ENCODE measurements around the gene SUFU. TPM values are rescaled to one million over a fixed set of nuclear protein-coding genes. Genes with fewer than 3 reads are reported as not detected.

Gene SUFU
- total and polyA plus RNA-seq, 2 experiments from 2014 or later: 10.9 to 18.2 TPM

- Histone ChIP-seq H3K36me3 (replicated peaks; ENCODE audit: insufficient read depth, low read depth) (no peaks in the 10 kb centered on the region), H3K27me3 (no peaks in the 10 kb centered on the region), H2AFZ (no peak overlapping the region), H3K4me1 (ENCODE audit: insufficient read depth) (peaks cover 9% of the 10 kb centered on the region), H3K9me2 (replicated peaks; ENCODE audit: insufficient read depth) (no peaks in the 10 kb centered on the region), H3K4me3 (no peak overlapping the region), H3K4me2 (no peak overlapping the region), H3K9me3 (ENCODE audit: low read depth) (no peaks in the 10 kb centered on the region), H3K27ac (no peak overlapping the region), H3K79me2 (peaks cover 76% of the 10 kb centered on the region), H4K20me1 (ENCODE audit: insufficient read depth, poor library complexity, severe bottlenecking) (peaks cover 40% of the 10 kb centered on the region)
- whole genome bisulfite sequencing (ENCODE audit: low lambda C conversion rate, missing lambda C conversion rate): 100% methylated on average over 1 of the region's 1 CpG
- TF ChIP-seq, protein P1, sequence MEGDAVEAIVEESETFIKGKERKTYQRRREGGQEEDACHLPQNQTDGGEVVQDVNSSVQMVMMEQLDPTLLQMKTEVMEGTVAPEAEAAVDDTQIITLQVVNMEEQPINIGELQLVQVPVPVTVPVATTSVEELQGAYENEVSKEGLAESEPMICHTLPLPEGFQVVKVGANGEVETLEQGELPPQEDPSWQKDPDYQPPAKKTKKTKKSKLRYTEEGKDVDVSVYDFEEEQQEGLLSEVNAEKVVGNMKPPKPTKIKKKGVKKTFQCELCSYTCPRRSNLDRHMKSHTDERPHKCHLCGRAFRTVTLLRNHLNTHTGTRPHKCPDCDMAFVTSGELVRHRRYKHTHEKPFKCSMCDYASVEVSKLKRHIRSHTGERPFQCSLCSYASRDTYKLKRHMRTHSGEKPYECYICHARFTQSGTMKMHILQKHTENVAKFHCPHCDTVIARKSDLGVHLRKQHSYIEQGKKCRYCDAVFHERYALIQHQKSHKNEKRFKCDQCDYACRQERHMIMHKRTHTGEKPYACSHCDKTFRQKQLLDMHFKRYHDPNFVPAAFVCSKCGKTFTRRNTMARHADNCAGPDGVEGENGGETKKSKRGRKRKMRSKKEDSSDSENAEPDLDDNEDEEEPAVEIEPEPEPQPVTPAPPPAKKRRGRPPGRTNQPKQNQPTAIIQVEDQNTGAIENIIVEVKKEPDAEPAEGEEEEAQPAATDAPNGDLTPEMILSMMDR (IDR thresholded peaks at IDR 0.05; ENCODE audit: poor library complexity): no peak
- no peak for TF ChIP-seq EZH2phosphoT487 (IDR thresholded peaks at IDR 0.05; ENCODE audit: low read depth, severe bottlenecking, unreplicated experiment)
- TF ChIP-seq EZH2 (IDR thresholded peaks at IDR 0.05; ENCODE audit: borderline replicate concordance): no peak
- no peak for DNase-seq (ENCODE audit: low spot score)
Observed at GRCh38 chr10:102508506-102508905, 4.7 kb downstream of the SUFU start.

GRCh38 chr10:102509387-102509786 lies 5.6 kb downstream of the SUFU start:
- WGBS (ENCODE audit: low lambda C conversion rate, missing lambda C conversion rate): 62% methylated on average over 2 of the region's 2 CpGs
- H3K9me3 ChIP-seq (ENCODE audit: low read depth): no peaks in the 10 kb centered on the region
- no peak overlapping the region for H3K27ac ChIP-seq

GRCh38 chr10:102511583-102512274 lies 8.0 kb downstream of the SUFU start:
- Histone ChIP-seq H3K4me3 (no peak overlapping the region), H3K4me1 (ENCODE audit: insufficient read depth) (no peaks in the 10 kb centered on the region), H3K79me2 (peaks cover 83% of the 10 kb centered on the region), H3K9me2 (replicated peaks; ENCODE audit: insufficient read depth) (no peaks in the 10 kb centered on the region), H3K36me3 (replicated peaks; ENCODE audit: insufficient read depth, low read depth) (no peaks in the 10 kb centered on the region), H2AFZ (no peak overlapping the region), H3K27me3 (no peaks in the 10 kb centered on the region), H3K27ac (no peak overlapping the region), H3K9me3 (ENCODE audit: low read depth) (no peaks in the 10 kb centered on the region), H4K20me1 (ENCODE audit: insufficient read depth, poor library complexity, severe bottlenecking) (peaks cover 22% of the 10 kb centered on the region), H3K4me2 (no peak overlapping the region)
- TF ChIP-seq EZH2 (IDR thresholded peaks at IDR 0.05; ENCODE audit: borderline replicate concordance) (no peak), EZH2phosphoT487 (IDR thresholded peaks at IDR 0.05; ENCODE audit: low read depth, severe bottlenecking, unreplicated experiment) (no peak)
- TF ChIP-seq, protein P1 (IDR thresholded peaks at IDR 0.05; ENCODE audit: poor library complexity): no peak
- WGBS (ENCODE audit: low lambda C conversion rate, missing lambda C conversion rate): 83% methylated on average over 6 of the region's 6 CpGs
- no peak for DNase-seq (ENCODE audit: low spot score)

More at GRCh38 chr10:102509387-102509786, 5.6 kb downstream of the SUFU start:
- Histone ChIP-seq H3K27me3 (no peaks in the 10 kb centered on the region), H2AFZ (no peak overlapping the region), H3K9me2 (replicated peaks; ENCODE audit: insufficient read depth) (no peaks in the 10 kb centered on the region), H3K4me2 (no peak overlapping the region), H4K20me1 (ENCODE audit: insufficient read depth, poor library complexity, severe bottlenecking) (peaks cover 40% of the 10 kb centered on the region), H3K79me2 (peaks cover 80% of the 10 kb centered on the region), H3K36me3 (replicated peaks; ENCODE audit: insufficient read depth, low read depth) (no peaks in the 10 kb centered on the region), H3K4me1 (ENCODE audit: insufficient read depth) (peaks cover 9% of the 10 kb centered on the region), H3K4me3 (no peak overlapping the region)
- no peak for DNase-seq (ENCODE audit: low spot score)
- no peak for TF ChIP-seq EZH2phosphoT487 (IDR thresholded peaks at IDR 0.05; ENCODE audit: low read depth, severe bottlenecking, unreplicated experiment)
- TF ChIP-seq, protein P1 (IDR thresholded peaks at IDR 0.05; ENCODE audit: poor library complexity): no peak
- TF ChIP-seq EZH2 (IDR thresholded peaks at IDR 0.05; ENCODE audit: borderline replicate concordance): no peak
